ENCODE data around the gene RPH3AL.

The RPH3AL gene

GRCh38 chr17:325270-326009 lies 27.2 kb downstream of the RPH3AL start:
- no peak for TF ChIP-seq YY1 (IDR thresholded peaks at IDR 0.05; ENCODE audit: low read depth)

GRCh38 chr17:323721-324571 lies 28.7 kb downstream of the RPH3AL start:
- TF ChIP-seq USF1 (IDR thresholded peaks at IDR 0.05) (no peak), REST (IDR thresholded peaks at IDR 0.05; ENCODE audit: low read depth) (no peak), YY1 (IDR thresholded peaks at IDR 0.05; ENCODE audit: low read depth) (no peak), MAX (IDR thresholded peaks at IDR 0.05) (no peak), EP300 (IDR thresholded peaks at IDR 0.05; ENCODE audit: borderline replicate concordance) (no peak), CEBPB (IDR thresholded peaks at IDR 0.05) (no peak)

GRCh38 chr17:323181-323580 lies 29.4 kb downstream of the RPH3AL start:
- no peak for TF ChIP-seq RAD21 (IDR thresholded peaks at IDR 0.05; ENCODE audit: low read depth)
- TF ChIP-seq TCF12 (IDR thresholded peaks at IDR 0.05; ENCODE audit: low read depth), result no peak
- TF ChIP-seq EGR1 (IDR thresholded peaks at IDR 0.05), result no peak
- TF ChIP-seq MAX (IDR thresholded peaks at IDR 0.05), result no peak
- TF ChIP-seq REST (IDR thresholded peaks at IDR 0.05; ENCODE audit: low read depth), result no peak
- TF ChIP-seq FOXM1 (IDR thresholded peaks at IDR 0.05; ENCODE audit: borderline replicate concordance, low read depth), result no peak
- TF ChIP-seq EP300 (IDR thresholded peaks at IDR 0.05; ENCODE audit: borderline replicate concordance), result no peak
- no peak for TF ChIP-seq ZBTB7A (IDR thresholded peaks at IDR 0.05; ENCODE audit: low read depth)
- TF ChIP-seq CEBPB (IDR thresholded peaks at IDR 0.05), result no peak
- TF ChIP-seq TAF1 (IDR thresholded peaks at IDR 0.05; ENCODE audit: low read depth), result no peak
- no peak for TF ChIP-seq YY1 (IDR thresholded peaks at IDR 0.05; ENCODE audit: low read depth)
- no peak for TF ChIP-seq TEAD4 (IDR thresholded peaks at IDR 0.05)
- no peak for TF ChIP-seq NFIC (IDR thresholded peaks at IDR 0.05)
- TF ChIP-seq CREB1 (IDR thresholded peaks at IDR 0.05; ENCODE audit: low read depth), result no peak
- no peak for TF ChIP-seq USF1 (IDR thresholded peaks at IDR 0.05)

GRCh38 chr17:322006-322780 lies 30.4 kb downstream of the RPH3AL start:
- TF ChIP-seq EP300 (IDR thresholded peaks at IDR 0.05; ENCODE audit: borderline replicate concordance) (no peak), EGR1 (IDR thresholded peaks at IDR 0.05) (no peak), TCF12 (IDR thresholded peaks at IDR 0.05; ENCODE audit: low read depth) (no peak), MAX (IDR thresholded peaks at IDR 0.05) (no peak), CREB1 (IDR thresholded peaks at IDR 0.05; ENCODE audit: low read depth) (no peak), FOXM1 (IDR thresholded peaks at IDR 0.05; ENCODE audit: borderline replicate concordance, low read depth) (no peak), ZBTB7A (IDR thresholded peaks at IDR 0.05; ENCODE audit: low read depth) (no peak), REST (IDR thresholded peaks at IDR 0.05; ENCODE audit: low read depth) (no peak), RAD21 (IDR thresholded peaks at IDR 0.05; ENCODE audit: low read depth) (no peak), USF1 (IDR thresholded peaks at IDR 0.05) (no peak), CEBPB (IDR thresholded peaks at IDR 0.05) (no peak), TEAD4 (IDR thresholded peaks at IDR 0.05) (no peak), TAF1 (IDR thresholded peaks at IDR 0.05; ENCODE audit: low read depth) (no peak), YY1 (IDR thresholded peaks at IDR 0.05; ENCODE audit: low read depth) (no peak), NFIC (IDR thresholded peaks at IDR 0.05) (no peak)

All from Ishikawa (cell line).